Smooth muscle cell (in vitro differentiated cells): Measurements from ENCODE around the gene CHRNA1. TPM values are rescaled to one million over a fixed set of nuclear protein-coding genes. Genes with fewer than 3 reads are reported as not detected.
A peak's percentile ranks its signal among the peaks of the same experiment; 100 is the strongest.

Experiments
- DNase-seq: peaks from one replicate; lab custom pipeline; 2025; ENCODE audit not compliant: unreplicated experiment; lab: John Stamatoyannopoulos, UW
- H2AFZ ChIP-seq: fragments of 200-600 bp; sonication (generic); 2 replicates; pipeline ENCODE4 v1.6.0; 2016; ENCODE audit warnings: antibody characterized with exemption, low read depth, mild to moderate bottlenecking
- H3F3A ChIP-seq: fragments of 200-600 bp; sonication (generic); 2 replicates; pipeline ENCODE4 v1.6.0; 2017; ENCODE audit warnings: antibody characterized with exemption, low read depth
- H3K27ac ChIP-seq: fragments of 200-600 bp; sonication (generic); 2 replicates; pipeline ENCODE4 v1.5.1; 2016; ENCODE audit warnings: low read depth, mild to moderate bottlenecking
- H3K27me3 ChIP-seq: fragments of 200-600 bp; sonication (generic); 2 replicates; pipeline ENCODE4 v1.6.1; 2016; ENCODE audit warnings: low read depth, mild to moderate bottlenecking
- H3K36me3 ChIP-seq: fragments of 200-600 bp; sonication (generic); 2 replicates; pipeline ENCODE4 v1.5.1; 2016; ENCODE audit warnings: low read depth
- H3K4me1 ChIP-seq: fragments of 200-600 bp; sonication (generic); 2 replicates; pipeline ENCODE4 v1.5.1; 2016; ENCODE audit warnings: low read depth
- H3K4me2 ChIP-seq: fragments of 200-600 bp; sonication (generic); 2 replicates; pipeline ENCODE4 v1.6.0; 2016; ENCODE audit warnings: mild to moderate bottlenecking
- H3K4me3 ChIP-seq: fragments of 200-600 bp; sonication (generic); 2 replicates; pipeline ENCODE4 v1.5.1; 2016; ENCODE audit warnings: mild to moderate bottlenecking
- H3K79me2 ChIP-seq: fragments of 200-600 bp; sonication (generic); 2 replicates; pipeline ENCODE4 v1.6.0; 2016; ENCODE audit warnings: low read depth, mild to moderate bottlenecking
- H3K9ac ChIP-seq: fragments of 200-600 bp; sonication (generic); 2 replicates; pipeline ENCODE4 v1.6.0; 2016; ENCODE audit warnings: low read depth
- H3K9me3 ChIP-seq: fragments of 200-600 bp; sonication (generic); replicated peaks from 2 replicates; pipeline ENCODE4 v1.5.1; 2016; ENCODE audit warnings: low read depth
- H4K20me1 ChIP-seq: fragments of 200-600 bp; sonication (generic); 2 replicates; pipeline ENCODE4 v1.6.0; 2016; ENCODE audit warnings: low read depth
- CTCF ChIP-seq: fragments of 200-600 bp; sonication (generic); IDR thresholded peaks from 2 replicates; pipeline ENCODE4 v1.5.1; 2017; ENCODE audit warnings: borderline replicate concordance, mild to moderate bottlenecking, antibody characterized with exemption; ENCODE audit not compliant: insufficient read depth, poor library complexity, severe bottlenecking
- WGBS: methylation state at CpG from one replicate; pipeline ENCODE4 v1.1.7; 2016; ENCODE audit warnings: low lambda C conversion rate; 5-methylcytosine and 5-hydroxymethylcytosine counted together
- polyA plus RNA-seq: library from polyadenylated mRNA; unstranded; fragments of >200 nt; fragmentation: Nextera tagmentation; extraction: Ambion mirVana; gene quantifications from 2 replicates; pipeline ENCODE4 v1.2.1, GENCODE V29; 2016
- total RNA-seq: library from RNA; depleted of rRNA; stranded (reverse); fragments of >200 nt; gene quantifications from 2 replicates; pipeline ENCODE4 v1.2.3, GENCODE V29; 2014

The CHRNA1 gene
- total and polyA plus RNA-seq, 2 experiments from 2014 or later, result 1.2 to 1.3 TPM

- Histone ChIP-seq H3K4me1 (no peaks in the 10 kb centered on the region), H4K20me1 (no peaks in the 10 kb centered on the region), H3K4me3 (no peak overlapping the region), H3K4me2 (no peak overlapping the region), H3F3A (no peaks in the 10 kb centered on the region), H3K9ac (no peak overlapping the region), H3K27ac (no peak overlapping the region), H2AFZ (no peak overlapping the region), H3K79me2 (no peaks in the 10 kb centered on the region), H3K9me3 (no peaks in the 10 kb centered on the region), H3K36me3 (no peaks in the 10 kb centered on the region), H3K27me3 (no peaks in the 10 kb centered on the region)
- 89% methylated on average over 5 of the region's 5 CpGs for WGBS
- DNase-seq, result no peak
- no peak for TF ChIP-seq CTCF
Observed at GRCh38 chr2:174750923-174751441, 13.3 kb downstream of the CHRNA1 start.

DNA sequence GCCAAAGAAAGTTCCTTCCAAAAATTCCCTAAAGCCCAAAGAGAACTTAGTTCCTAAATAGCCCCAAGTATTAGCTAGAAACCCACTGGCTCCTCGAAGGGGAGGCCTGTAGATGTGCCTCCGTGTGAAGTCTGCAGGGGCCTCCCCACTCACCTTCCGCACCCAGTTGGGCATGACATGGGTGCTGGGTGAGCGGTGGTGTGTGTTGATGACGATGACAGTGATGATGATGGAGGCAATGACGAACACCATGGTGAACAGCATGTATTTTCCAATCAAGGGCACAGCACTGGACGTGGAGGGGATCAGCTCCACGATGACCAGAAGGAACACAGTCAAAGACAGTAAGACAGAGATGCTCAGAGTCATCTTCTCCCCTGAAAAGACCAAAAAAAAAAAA, 14.5 kb downstream of the CHRNA1 start:
- 96% methylated on average over 8 of the region's 8 CpGs for WGBS
- Histone ChIP-seq H3K9ac (no peak overlapping the region), H3K4me3 (no peak overlapping the region), H3F3A (no peaks in the 10 kb centered on the region), H2AFZ (no peak overlapping the region), H3K27ac (no peak overlapping the region), H3K27me3 (no peaks in the 10 kb centered on the region), H3K36me3 (no peaks in the 10 kb centered on the region), H3K4me2 (no peak overlapping the region), H4K20me1 (no peaks in the 10 kb centered on the region), H3K9me3 (no peaks in the 10 kb centered on the region), H3K4me1 (no peaks in the 10 kb centered on the region), H3K79me2 (no peaks in the 10 kb centered on the region)
- DNase-seq, result no peak
- TF ChIP-seq CTCF, result no peak

- no peak overlapping the region for H3K27ac ChIP-seq
- H3K4me2 ChIP-seq, result no peak overlapping the region
Observed at GRCh38 chr2:174748948-174749347, 15.3 kb downstream of the CHRNA1 start.

More at GRCh38 chr2:174748948-174749347, 15.3 kb downstream of the CHRNA1 start:
- no peaks in the 10 kb centered on the region for H3K79me2 ChIP-seq
- no peak overlapping the region for H2AFZ ChIP-seq
- WGBS, result 3% methylated on average over 4 of the region's 4 CpGs
- H3K9me3 ChIP-seq, result no peaks in the 10 kb centered on the region
- no peaks in the 10 kb centered on the region for H3K27me3 ChIP-seq
- H3F3A ChIP-seq, result no peaks in the 10 kb centered on the region
- no peaks in the 10 kb centered on the region for H3K36me3 ChIP-seq
- peak; percentile 9 for DNase-seq
- peak; percentile 81 for TF ChIP-seq CTCF
- H4K20me1 ChIP-seq, result no peaks in the 10 kb centered on the region
- H3K9ac ChIP-seq, result no peak overlapping the region
- H3K4me1 ChIP-seq, result no peaks in the 10 kb centered on the region
- H3K4me3 ChIP-seq, result no peak overlapping the region
